Measurements from ENCODE around the gene DIAPH3.

The DIAPH3 gene

GRCh38 chr13:60169239-60170031 is 5.7 kb upstream of the DIAPH3 start:
- peaks cover 5% of the 10 kb centered on the region for H3K79me2 ChIP-seq (ENCODE audit: insufficient read depth, low read length)
- H3K36me3 ChIP-seq (ENCODE audit: insufficient read depth, low read length) = no peaks in the 10 kb centered on the region
- H3K4me2 ChIP-seq (ENCODE audit: low read depth, low read length, poor library complexity, severe bottlenecking) = no peak overlapping the region
- H4K20me1 ChIP-seq (ENCODE audit: insufficient read depth, low read length, poor library complexity, severe bottlenecking) = no peaks in the 10 kb centered on the region
- no peak overlapping the region for H2AFZ ChIP-seq (ENCODE audit: low read length)
- no peaks in the 10 kb centered on the region for H3K27me3 ChIP-seq (ENCODE audit: insufficient read depth, low read length, poor library complexity, severe bottlenecking)
- no peaks in the 10 kb centered on the region for H3F3A ChIP-seq (ENCODE audit: low read depth)
- no peak for TF ChIP-seq EZH2phosphoT487 (IDR thresholded peaks at IDR 0.05; ENCODE audit: borderline replicate concordance)
- peak; percentile 43 for TF ChIP-seq CTCF (conservative IDR thresholded peaks at IDR 0.05; ENCODE audit: low read length)
- H3K4me1 ChIP-seq (ENCODE audit: insufficient read depth, low read length, poor library complexity, severe bottlenecking) = peaks cover 11% of the 10 kb centered on the region
- H3K4me3 ChIP-seq (ENCODE audit: low read length, poor library complexity, severe bottlenecking) = no peak overlapping the region
- H3K9me3 ChIP-seq (ENCODE audit: insufficient read depth, low read depth, low read length) = no peaks in the 10 kb centered on the region
- no peaks in the 10 kb centered on the region for H3K9me2 ChIP-seq (replicated peaks; ENCODE audit: low read depth, low read length)
- H3K9ac ChIP-seq (ENCODE audit: low read depth, low read length, poor library complexity, severe bottlenecking) = no peak overlapping the region

GRCh38 chr13:60167121-60167520 is 3.4 kb upstream of the DIAPH3 start:
- TF ChIP-seq CTCF (conservative IDR thresholded peaks at IDR 0.05; ENCODE audit: low read length) = no peak
- TF ChIP-seq EZH2phosphoT487 (IDR thresholded peaks at IDR 0.05; ENCODE audit: borderline replicate concordance) = no peak
- Histone ChIP-seq H3K4me1 (ENCODE audit: insufficient read depth, low read length, poor library complexity, severe bottlenecking) (peaks cover 17% of the 10 kb centered on the region), H3K9me2 (replicated peaks; ENCODE audit: low read depth, low read length) (no peaks in the 10 kb centered on the region), H3K27me3 (ENCODE audit: insufficient read depth, low read length, poor library complexity, severe bottlenecking) (no peaks in the 10 kb centered on the region), H3K79me2 (ENCODE audit: insufficient read depth, low read length) (peaks cover 24% of the 10 kb centered on the region), H3F3A (ENCODE audit: low read depth) (no peaks in the 10 kb centered on the region), H3K9ac (ENCODE audit: low read depth, low read length, poor library complexity, severe bottlenecking) (no peak overlapping the region), H4K20me1 (ENCODE audit: insufficient read depth, low read length, poor library complexity, severe bottlenecking) (no peaks in the 10 kb centered on the region), H2AFZ (ENCODE audit: low read length) (no peak overlapping the region), H3K4me3 (ENCODE audit: low read length, poor library complexity, severe bottlenecking) (no peak overlapping the region), H3K36me3 (ENCODE audit: insufficient read depth, low read length) (no peaks in the 10 kb centered on the region), H3K9me3 (ENCODE audit: insufficient read depth, low read depth, low read length) (no peaks in the 10 kb centered on the region; the same call in 1 of the 2 replicates), H3K4me2 (ENCODE audit: low read depth, low read length, poor library complexity, severe bottlenecking) (no peak overlapping the region)

- Histone ChIP-seq H3K36me3 (ENCODE audit: insufficient read depth, low read length) (no peaks in the 10 kb centered on the region), H3K4me2 (ENCODE audit: low read depth, low read length, poor library complexity, severe bottlenecking) (peak overlapping the region; percentile 87), H2AFZ (ENCODE audit: low read length) (no peak overlapping the region), H3K9me2 (replicated peaks; ENCODE audit: low read depth, low read length) (no peaks in the 10 kb centered on the region), H4K20me1 (ENCODE audit: insufficient read depth, low read length, poor library complexity, severe bottlenecking) (no peaks in the 10 kb centered on the region), H3K4me3 (ENCODE audit: low read length, poor library complexity, severe bottlenecking) (peak overlapping the region; percentile 82), H3K4me1 (ENCODE audit: insufficient read depth, low read length, poor library complexity, severe bottlenecking) (peaks cover 30% of the 10 kb centered on the region), H3K9me3 (ENCODE audit: insufficient read depth, low read depth, low read length) (peaks cover 8% of the 10 kb centered on the region; the same call in 1 of the 2 replicates), H3K79me2 (ENCODE audit: insufficient read depth, low read length) (peaks cover 39% of the 10 kb centered on the region), H3F3A (ENCODE audit: low read depth) (no peaks in the 10 kb centered on the region), H3K27me3 (ENCODE audit: insufficient read depth, low read length, poor library complexity, severe bottlenecking) (no peaks in the 10 kb centered on the region), H3K9ac (ENCODE audit: low read depth, low read length, poor library complexity, severe bottlenecking) (peak overlapping the region; percentile 90)
- TF ChIP-seq CTCF (conservative IDR thresholded peaks at IDR 0.05; ENCODE audit: low read length) (no peak), EZH2phosphoT487 (IDR thresholded peaks at IDR 0.05; ENCODE audit: borderline replicate concordance) (no peak)
Measured at GRCh38 chr13:60165391-60166099, 1.8 kb upstream of the DIAPH3 start.
